ENCODE results near the gene PM20D1.

- no peak for TF ChIP-seq POLR2AphosphoS5 (IDR thresholded peaks at IDR 0.05; ENCODE audit: borderline replicate concordance, low read depth, low read length)
- TF ChIP-seq EZH2 (IDR thresholded peaks at IDR 0.05), result no peak
Observed at GRCh38 chr1:205780335-205780734, 69.6 kb downstream of the PM20D1 start.

Data from SK-N-MC (cell line).